ENCODE measurements around the gene HSD11B2.
A peak's percentile ranks its signal among the peaks of the same experiment; 100 is the strongest.

The HSD11B2 gene

GRCh38 chr16:67396159-67397035 is 34.5 kb upstream of the HSD11B2 start:
- DNase-seq (ENCODE audit: low read depth in 4 of 4, low spot score in 1 of 4): no peak

GRCh38 chr16:67397036-67397801 is 33.7 kb upstream of the HSD11B2 start:
- no peak for DNase-seq (ENCODE audit: low read depth in 4 of 4, low spot score in 1 of 4)

DNA sequence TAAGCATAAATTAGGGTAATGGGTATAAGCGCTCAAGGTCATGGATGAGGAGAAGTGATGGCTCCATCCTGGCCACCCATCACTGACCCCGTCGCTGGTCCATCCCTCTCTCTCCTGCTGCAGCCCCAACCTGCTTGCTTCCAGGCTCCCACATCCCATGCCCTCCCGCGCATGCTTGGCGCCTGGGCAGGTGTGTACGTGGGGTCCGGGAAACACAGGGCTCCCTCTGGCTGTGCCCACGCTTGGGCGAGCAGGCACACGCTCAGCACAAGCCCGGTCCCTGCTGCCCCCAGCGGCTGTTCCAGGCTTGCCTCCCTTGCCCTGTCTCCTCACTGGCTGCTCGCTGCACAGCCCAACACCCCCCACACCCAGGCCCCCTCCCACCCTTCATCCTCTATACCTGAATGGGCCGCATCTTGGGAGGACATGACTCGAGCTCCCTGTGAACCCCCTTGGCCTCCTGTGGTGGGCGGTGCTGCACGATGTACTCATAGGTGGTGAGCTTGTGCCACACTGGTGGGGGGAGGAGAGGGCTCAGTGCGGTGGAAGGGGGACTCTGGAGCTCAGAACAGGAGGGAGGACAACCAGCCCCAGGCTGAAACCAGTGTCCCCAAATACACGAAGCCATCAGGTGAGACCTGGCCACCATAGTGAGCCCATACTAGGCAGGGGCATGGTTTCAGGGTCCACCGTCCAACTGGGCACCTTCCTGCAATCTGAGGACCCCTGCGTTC is 32.9 kb upstream of the HSD11B2 start:
- DNase-seq (ENCODE audit: low read depth in 4 of 4, low spot score in 1 of 4): no peak

GRCh38 chr16:67398546-67399217 is 32.2 kb upstream of the HSD11B2 start:
- no peak for DNase-seq (ENCODE audit: low read depth in 4 of 4, low spot score in 1 of 4)

DNA sequence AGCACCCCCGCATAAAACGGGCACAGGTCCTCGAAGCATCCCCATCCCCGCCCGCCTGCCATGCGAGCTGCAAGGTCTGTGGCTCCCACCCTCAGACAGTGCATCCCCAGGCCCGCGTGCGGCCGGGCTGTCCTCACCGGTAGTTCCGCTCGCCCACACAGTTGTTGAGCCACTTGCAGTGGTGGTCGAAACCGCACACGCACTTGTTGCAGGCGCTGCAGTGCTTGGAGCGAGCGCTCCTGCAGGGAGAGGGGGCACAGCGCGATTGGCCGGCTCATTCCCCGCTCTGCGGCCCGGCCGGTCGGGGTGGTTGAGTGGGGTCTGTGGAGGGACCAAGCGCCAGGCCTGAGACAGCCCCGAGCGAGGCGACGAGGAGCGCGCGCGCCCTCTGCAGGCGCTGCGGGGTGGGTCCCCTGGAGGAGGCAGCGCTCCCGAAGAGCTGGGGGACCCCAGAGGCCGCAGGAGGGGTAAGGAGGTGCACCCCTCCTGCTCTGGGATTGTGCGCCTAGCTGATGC is 31.6 kb upstream of the HSD11B2 start:
- peak in 3 of 4 experiments; percentile 33 to 46 (median 37) for DNase-seq (ENCODE audit: low read depth in 4 of 4, low spot score in 1 of 4)

GRCh38 chr16:67399749-67400704 is 30.9 kb upstream of the HSD11B2 start:
- no peak for DNase-seq (ENCODE audit: low read depth in 4 of 4, low spot score in 1 of 4)

- DNase-seq (ENCODE audit: low read depth in 4 of 4, low spot score in 1 of 4): no peak
These were observed 30.0 kb upstream of the HSD11B2 start for GRCh38 chr16:67400901-67401300.

DNA sequence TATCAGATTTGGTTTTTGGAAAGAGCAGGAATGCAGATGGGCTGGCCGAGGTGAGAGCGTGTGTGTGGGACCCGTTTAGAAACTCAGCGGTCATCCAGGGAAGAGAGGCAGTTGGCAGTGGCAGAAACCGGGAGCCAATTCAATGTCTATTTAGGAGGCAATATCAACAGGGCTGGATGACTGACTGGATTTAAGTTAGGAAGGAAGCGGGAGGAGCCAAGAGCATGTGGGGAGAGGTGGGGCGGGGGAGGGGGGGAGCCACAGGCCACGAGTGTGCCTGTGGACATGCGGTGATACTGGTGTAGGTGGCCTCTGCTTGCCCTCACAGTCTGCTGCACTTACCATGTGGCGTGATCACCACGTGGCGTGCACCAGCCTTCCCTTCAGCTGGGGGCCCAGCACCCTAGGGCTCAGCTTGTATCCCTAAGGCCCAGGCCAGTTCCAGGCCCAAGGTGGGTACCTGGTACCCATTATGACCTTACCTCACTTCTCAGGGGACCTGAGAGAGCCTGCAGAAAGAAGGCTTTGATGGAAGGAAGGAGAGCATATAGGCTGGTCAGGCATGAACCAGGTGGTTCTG is 26.9 kb upstream of the HSD11B2 start:
- no peak for DNase-seq (ENCODE audit: low read depth in 4 of 4, low spot score in 1 of 4)

- no peak for DNase-seq (ENCODE audit: low read depth in 4 of 4, low spot score in 1 of 4)
These were observed 26.1 kb upstream of the HSD11B2 start for GRCh38 chr16:67404740-67405226.

GRCh38 chr16:67405336-67405735 is 25.6 kb upstream of the HSD11B2 start:
- DNase-seq (ENCODE audit: low read depth in 4 of 4, low spot score in 1 of 4): no peak

DNA sequence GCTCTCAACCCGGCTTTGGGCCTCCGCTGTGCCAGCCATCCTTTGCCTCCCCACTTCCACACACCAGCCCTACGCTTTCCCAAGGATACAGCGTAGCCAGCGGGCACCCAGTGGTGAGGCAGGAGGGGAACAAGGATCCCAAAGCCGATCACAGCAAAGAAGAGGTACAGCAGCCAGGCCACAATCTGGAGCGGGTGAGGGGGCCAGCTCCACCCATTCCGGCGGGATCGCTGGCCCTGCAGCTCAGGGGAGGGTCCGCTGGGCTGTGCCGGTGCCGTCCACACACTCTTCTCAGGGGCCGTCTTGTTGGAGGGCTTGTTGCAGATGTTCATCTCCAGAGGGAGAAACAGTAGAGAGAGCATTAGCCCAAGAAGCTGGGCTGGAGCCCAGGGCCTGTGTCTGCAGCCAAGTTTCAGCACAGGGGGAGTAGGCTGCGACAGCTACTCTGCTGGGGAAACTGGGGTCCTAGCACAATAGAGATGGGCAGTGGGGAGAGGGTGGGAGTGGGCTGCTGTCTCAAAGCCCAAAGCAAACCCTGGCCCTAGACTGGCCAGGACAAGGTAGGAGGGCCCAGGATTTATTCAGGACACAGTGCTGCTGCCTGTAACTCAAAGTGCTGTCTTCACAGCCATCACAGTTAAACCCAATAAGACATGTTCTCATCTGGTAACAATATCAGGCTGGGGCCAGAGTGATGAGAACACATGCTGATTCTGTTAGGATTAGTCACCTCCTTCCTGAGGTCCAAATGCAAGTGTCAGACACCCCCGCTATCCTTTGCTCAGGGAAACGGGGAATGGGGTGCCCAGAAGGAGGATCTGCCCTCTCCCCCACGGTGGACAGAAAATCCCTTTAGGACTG is 24.6 kb upstream of the HSD11B2 start:
- DNase-seq (ENCODE audit: low read depth in 4 of 4, low spot score in 1 of 4): no peak

GRCh38 chr16:67407176-67407787 is 23.6 kb upstream of the HSD11B2 start:
- no peak for DNase-seq (ENCODE audit: low read depth in 4 of 4, low spot score in 1 of 4)

DNA sequence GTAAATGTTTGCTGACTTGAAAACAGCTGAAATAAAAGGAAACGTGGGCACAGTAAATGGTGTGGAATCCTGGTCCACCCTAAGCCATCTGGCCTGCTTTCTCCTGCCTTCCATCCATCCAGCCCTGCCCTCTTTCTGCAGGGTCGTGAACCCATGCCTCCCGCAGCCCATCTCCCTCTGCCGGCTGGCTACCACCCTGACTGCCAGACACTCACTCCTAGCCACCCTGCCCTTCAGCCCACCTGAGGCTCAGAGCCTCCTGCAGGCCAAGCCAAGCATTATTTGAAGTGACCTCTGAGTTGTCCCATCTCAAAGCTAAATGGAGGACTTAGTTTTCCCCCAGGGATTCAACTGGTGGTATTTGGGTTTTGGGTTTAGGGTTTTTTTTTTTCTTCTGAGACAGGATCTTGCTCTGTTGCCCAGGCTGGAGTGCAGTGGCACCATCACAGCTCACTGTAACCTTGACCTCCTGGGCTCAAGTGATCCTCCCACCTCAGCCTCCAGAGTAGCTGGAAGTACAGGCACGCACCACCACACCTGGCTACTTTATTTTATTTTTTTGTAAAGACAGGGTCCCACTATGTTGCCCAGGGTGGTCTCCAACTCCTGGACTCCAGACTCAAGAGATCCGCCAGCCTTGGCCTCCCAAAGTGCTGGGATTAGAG is 23.0 kb upstream of the HSD11B2 start:
- DNase-seq (ENCODE audit: low read depth in 4 of 4, low spot score in 1 of 4): no peak

DNA sequence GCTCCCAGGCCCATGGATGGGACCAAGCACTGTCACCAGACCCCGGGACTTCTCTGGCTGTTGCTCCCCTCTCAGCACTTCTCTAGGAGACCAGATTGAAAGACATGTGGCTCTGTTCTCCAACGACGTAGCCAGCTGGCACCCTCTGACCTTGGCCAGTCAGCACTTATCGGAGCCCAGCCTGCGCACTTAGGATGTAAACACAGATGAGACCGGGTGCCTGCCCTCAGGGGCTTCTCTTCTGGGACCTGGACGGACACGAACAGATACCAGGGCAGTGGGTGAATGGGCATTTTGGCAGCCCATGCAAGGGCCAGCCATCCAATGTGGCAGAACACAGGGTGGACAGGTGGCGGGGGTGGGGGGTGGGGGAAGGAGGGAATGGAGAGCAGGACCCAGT is 21.3 kb upstream of the HSD11B2 start:
- no peak for DNase-seq (ENCODE audit: low read depth in 4 of 4, low spot score in 1 of 4)

- no peak for DNase-seq (ENCODE audit: low read depth in 4 of 4, low spot score in 1 of 4)
These were observed 19.6 kb upstream of the HSD11B2 start for GRCh38 chr16:67411339-67411738.

GRCh38 chr16:67412294-67412693 is 18.6 kb upstream of the HSD11B2 start:
- no peak for DNase-seq (ENCODE audit: low read depth in 4 of 4, low spot score in 1 of 4)
